ENCODE measurements around the gene ALS2CL.
A peak's percentile ranks its signal among the peaks of the same experiment; 100 is the strongest.

Gene ALS2CL

DNA sequence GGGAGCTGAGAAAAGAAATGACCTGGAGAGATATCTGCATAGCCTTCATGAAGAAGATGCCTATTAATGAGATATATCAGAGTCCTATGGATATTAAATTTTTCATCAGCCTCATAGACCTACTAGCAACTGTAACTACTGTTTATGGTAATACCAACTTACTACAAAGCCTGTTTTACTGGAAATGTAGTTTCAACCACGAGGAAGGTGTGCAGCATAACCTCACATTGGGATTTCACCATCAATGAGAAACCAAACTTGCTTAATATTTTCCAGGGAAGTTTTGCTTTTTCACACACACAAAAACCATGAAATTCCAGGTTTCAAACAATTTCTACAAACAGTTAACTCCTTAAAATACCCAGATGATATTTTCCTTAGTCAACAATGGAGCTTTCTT, 49.8 kb downstream of the ALS2CL start:
- no peak for DNase-seq (ENCODE audit: extremely low read depth in 1 of 2, low read depth in 1 of 2)

DNA sequence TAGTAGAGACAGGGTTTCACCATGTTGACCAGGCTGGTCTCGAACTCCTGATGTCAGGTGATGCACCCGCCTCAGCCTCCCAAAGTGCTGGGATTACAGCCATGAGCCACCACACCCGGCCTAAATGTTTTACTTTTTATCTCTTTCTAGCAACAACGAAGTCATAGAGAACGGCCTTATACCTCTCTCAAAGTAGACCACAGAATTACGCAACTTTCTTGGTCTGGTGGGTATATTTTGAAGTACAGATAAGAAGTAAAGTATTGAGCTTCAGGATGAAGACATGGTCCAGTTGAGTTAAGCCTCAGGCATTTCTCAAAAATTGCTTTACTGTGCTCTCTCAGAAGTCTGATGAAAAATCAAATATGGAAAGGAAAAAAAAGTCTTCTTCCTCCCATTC, 50.5 kb downstream of the ALS2CL start:
- no peak for DNase-seq (ENCODE audit: extremely low read depth in 1 of 2, low read depth in 1 of 2)

DNA sequence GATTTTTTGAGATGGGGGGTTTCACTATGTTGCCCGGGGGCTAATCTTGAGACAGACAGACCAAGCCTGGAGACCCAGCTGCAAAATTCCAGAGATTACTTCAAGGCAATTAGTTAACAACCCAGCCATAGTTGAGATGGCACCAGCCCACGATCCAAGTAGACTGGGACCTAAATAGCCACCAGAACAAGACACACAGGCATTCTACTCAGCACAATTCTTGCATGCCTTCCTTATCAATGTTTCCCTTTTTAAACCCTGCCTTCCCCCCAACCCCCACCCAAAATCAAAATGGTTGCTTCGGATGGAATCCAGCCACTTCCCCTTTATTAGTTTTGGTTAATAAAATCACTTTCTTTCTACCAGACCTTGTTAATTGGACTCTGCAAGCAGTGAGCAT, 52.6 kb downstream of the ALS2CL start:
- no peak for DNase-seq (ENCODE audit: extremely low read depth in 1 of 2, low read depth in 1 of 2)

DNA sequence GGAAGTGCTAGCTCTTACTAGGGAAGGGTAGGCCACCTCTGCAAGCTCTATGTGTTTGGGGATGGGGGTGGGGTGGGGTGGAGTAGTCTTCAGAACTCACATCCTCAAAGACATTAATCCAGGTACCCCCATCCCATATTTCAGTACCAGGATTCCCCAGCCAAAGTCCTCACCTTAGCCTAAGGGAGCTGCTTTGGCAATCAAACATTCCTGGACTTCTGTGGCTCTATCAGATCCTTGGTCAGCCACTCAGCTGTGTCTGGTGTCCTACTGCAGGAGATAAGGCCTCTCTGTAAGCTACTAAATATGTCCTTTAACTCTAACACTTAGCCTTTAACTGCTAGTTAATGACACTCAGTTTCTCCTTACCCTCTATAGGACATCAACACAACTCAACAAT, 54.3 kb downstream of the ALS2CL start:
- DNase-seq (ENCODE audit: extremely low read depth in 1 of 2, low read depth in 1 of 2): no peak

DNA sequence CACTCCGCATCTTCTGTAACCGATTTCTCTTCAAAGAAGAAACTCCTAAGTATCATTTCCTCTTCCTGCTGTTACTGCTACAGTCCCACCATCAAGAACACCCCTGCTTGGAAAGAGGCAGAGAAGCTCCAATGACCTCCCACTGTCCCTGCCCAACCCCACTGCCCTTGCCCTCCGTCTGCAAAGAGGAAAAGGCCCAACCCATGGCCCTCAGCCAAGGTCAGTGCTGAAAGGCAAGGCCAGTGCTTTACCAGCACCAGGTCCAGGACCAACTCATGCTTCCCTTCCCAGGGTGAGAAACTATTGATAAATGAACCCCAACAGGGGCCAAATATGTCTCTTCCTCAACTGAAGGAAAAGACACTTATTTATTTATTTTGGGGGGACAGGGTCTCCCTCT, 58.6 kb downstream of the ALS2CL start:
- DNase-seq (ENCODE audit: extremely low read depth in 1 of 2, low read depth in 1 of 2): no peak

DNA sequence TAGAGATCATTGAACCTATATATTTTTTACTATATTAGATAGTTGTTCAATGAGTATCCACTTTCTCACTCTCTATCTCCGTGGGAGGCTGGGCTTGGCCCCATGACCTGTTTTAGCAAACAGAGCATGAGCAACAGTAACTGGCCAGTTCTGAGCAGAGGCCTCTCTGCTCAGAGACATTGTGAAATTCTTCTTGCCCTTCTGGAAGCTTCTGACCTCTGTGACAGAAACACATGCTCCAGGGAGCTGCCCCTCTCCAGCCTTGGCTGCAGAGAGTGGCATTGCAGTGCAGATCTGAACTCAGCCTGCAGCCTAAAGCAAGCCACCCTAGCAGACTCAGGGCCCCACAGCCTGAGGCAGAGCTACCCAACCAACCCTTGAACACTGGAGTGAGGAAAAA, 60.7 kb downstream of the ALS2CL start:
- DNase-seq (ENCODE audit: extremely low read depth in 1 of 2, low read depth in 1 of 2): no peak

DNA sequence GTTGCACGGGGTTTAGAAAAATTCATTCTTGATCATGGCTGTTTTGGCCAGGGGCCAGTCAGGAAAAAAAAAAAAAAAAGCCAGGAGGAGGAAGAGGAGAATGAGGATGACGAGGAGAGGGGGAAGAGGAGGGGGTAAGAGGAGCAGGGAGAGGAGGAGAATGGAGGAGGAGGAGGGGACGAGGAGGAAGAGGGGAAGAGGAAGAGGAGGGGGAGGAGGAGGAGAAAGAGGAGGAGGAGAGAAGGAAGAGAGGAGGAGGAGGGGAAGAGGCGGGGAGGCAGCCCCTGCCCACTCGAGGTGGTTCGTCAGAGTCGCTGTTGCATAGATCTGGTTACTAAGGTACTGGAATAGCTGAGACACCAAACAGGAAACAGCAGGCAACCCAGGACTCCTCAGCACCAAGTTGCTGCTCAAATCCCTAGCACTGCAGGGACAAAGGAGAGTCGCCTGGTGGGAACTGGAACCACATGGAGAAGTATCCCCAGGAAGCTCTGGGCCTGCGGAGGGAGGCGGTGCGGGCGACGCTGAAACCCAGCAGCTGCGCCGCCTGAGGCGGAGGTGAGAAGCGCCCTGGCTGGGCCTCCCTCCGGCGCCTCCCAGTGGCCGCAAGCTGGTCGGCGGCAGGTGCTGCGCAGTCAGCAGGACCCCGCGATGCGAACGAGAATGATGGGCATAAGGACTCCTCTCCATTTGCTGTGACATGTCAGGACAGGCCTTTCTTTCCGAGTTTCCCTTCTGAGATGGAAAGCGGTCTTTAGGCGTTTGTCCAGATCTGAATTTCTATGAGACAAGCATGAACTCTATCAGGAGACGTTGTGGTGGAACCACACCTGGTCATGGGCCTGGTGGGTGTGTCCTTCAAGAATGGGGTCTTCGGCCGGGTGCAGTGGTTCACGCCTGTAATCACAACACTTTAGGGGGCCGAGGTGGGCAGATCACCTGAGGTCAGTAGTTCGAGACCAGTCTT, 63.6 kb downstream of the ALS2CL start:
- DNase-seq (ENCODE audit: extremely low read depth in 1 of 2, low read depth in 1 of 2): peak; percentile 41 to 68

DNA sequence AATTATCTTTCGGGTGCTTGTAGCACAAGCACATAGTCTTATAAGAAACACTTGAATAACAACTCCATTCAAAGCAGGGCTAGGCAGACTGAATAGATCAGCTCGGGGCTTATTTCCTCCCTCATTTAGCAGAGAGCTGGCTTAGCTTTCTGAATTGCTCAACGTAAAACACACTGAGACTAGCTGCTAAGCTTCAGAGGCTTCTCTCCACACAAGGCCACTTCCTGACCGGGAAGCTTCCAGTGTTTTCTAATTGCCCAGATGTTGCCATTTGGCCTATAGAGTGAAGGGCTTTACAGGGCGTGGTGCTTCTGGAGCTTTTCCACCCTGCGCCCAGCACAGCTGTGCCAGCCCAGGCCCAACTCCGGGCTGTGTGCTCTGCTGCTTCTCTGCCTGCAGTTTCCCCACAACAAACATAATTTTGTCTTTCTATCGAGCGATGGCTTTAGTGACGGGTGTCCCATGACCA, 64.5 kb downstream of the ALS2CL start:
- DNase-seq (ENCODE audit: extremely low read depth in 1 of 2, low read depth in 1 of 2): no peak

DNA sequence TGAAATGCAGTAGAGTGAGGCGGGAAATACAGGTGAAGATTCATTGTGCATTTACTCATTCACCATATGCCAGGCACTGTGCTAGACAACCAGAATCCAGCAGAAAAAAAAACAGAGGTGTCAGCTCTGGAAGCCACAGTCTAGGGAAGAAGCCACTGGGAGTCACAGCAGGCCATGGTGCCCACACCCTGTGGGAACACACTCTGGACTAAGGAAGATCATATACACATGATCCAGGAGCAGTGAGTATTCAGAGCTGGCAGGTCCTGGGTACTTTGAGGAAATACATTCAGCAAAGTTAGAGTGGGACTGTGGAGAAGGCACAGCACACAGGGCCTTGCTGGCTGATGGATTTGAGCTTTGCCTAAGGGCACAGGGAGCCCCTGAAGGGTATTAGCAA, 66.4 kb downstream of the ALS2CL start:
- DNase-seq (ENCODE audit: extremely low read depth in 1 of 2, low read depth in 1 of 2): no peak

DNA sequence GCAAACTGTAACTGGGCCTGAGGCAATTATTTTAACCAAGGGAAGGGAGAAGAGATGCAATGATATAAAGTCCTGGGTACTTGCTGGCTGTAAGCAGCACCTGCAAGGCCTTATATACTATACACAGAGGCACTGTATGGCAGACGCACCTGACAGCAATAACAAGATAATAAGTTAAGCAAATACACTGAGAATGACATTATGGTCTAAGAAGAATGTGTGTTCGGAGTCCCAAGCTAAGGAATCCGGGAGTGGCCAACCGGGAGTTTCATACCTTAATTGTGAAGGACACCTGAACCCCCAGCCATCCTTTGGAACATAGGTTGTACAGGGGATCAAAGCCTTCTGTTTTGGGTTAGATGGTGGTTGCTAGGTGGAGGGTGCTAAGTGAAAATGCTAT, 67.4 kb downstream of the ALS2CL start:
- DNase-seq (ENCODE audit: extremely low read depth in 1 of 2, low read depth in 1 of 2): no peak

DNA sequence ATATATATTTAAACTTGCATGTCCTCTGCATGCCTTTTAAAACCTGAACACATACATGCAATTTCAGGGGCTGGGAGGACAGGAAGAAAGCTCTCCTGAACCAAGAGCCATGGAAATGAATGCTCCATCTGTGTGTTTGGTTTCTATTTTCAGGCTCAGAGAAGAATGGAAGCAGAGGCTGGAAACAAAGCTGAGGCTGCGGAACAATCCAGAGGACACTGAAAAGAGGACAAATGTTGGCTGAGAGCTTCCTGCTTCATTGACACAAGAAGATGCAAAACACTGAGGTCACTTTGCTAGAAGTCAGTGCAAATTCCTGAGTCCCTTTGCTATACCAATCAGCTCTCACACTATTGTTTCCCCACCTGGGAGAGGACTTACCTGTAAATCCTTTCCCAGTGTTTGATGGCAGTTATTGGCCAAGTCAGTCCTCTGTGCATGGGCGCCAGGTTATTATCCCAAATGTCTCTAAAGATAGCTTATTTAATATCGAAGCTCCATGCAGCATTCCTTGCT, 68.4 kb downstream of the ALS2CL start:
- DNase-seq (ENCODE audit: extremely low read depth in 1 of 2, low read depth in 1 of 2): no peak

DNA sequence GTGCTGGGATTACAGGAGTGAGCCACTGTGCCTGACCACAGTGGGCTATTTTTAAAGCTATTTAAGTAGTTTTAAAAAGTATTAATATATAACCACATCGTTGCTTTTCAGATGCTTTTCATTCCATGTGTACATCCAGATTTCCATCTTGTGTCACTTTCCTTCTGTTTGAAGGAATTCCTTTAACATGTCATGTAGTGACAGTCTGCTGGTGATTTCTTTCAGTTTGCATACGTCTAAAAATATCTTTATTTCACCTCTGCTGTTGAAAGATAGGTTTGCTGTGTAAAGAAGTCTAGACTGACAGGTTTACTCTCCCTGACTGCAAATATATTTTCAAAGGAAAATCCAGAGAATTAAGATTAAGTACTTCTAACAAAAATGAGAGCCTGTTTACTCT, 68.9 kb downstream of the ALS2CL start:
- DNase-seq (ENCODE audit: extremely low read depth in 1 of 2, low read depth in 1 of 2): no peak

DNA sequence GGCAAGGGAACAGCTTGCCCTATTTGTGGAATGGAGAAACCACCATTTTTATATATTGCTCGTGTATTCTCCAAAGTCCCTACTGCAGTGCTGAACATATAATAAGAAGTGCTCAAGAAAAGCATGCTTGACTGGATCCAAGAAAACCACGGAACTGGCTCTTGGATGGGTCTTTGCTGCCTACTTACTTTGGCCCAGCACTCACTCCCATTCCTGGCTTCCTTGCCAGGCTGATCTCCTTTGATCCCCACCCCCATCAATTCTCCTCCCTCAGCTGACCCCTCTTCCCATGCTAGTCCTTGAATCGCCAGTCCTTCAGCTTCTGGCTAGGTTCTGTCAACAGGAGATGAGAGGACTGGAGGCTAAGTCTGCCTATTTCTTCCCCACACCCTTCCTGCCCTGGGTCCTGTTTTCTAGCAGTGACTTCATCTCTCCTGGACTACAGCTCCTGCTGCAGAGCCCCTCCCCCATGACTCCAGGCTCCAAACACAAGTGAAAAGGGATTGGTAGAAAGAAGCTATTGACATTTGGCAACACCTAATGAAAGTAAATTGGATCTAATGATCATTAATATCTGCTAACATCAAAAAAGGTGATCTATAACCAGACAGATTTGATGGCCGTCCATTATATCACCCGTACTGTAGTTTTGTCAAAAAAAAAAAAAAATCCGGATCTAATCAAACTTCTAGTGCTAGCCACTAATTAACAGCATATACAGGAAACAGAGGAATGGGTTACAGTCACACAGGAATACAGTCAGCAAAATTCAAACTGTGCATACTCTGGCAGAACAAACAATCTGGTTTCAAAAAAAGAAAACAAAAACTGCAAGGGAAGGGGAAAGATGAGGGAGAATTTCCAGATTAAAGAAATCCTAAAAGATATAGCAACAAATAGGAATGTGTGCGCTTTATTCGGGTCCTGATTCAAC, 73.4 kb downstream of the ALS2CL start:
- no peak for DNase-seq (ENCODE audit: extremely low read depth in 1 of 2, low read depth in 1 of 2)
